Neural cell (in vitro differentiated cells): Measurements from ENCODE around the gene ZCCHC3. TPM values are rescaled to one million over a fixed set of nuclear protein-coding genes. Genes with fewer than 3 reads are reported as not detected.

Experiments used
- H2AFZ ChIP-seq: fragments of 200-600, 300-800 bp; sonication (generic), shearing (Covaris generic); 2 replicates; pipeline ENCODE4 v1.6.0; 2014; ENCODE audit warnings: low read depth, mild to moderate bottlenecking, antibody characterized with exemption, low read length, moderate library complexity
- H3F3A ChIP-seq: fragments of 200-600 bp; shearing (Covaris generic); 2 replicates; pipeline ENCODE4 v1.6.1; 2016; ENCODE audit warnings: mild to moderate bottlenecking, moderate library complexity, mixed read lengths, antibody characterized with exemption, low read length; ENCODE audit not compliant: insufficient read depth, poor library complexity, severe bottlenecking
- H3K27ac ChIP-seq: fragments of 200-600, 300-800 bp; sonication (generic), shearing (Covaris generic); 2 replicates; pipeline ENCODE4 v1.5.1; 2014; ENCODE audit warnings: mild to moderate bottlenecking, low read length, moderate library complexity
- H3K27me3 ChIP-seq: fragments of 300-800, 200-600 bp; sonication (generic), shearing (Covaris generic); 2 replicates; pipeline ENCODE4 v1.6.0; 2014; ENCODE audit warnings: mild to moderate bottlenecking, low read depth, low read length, moderate library complexity; ENCODE audit not compliant: insufficient read depth
- H3K36me3 ChIP-seq: fragments of 300-800, 200-600 bp; sonication (generic), shearing (Covaris generic); 2 replicates; pipeline ENCODE4 v1.5.1; 2014; ENCODE audit warnings: mild to moderate bottlenecking, antibody characterized with exemption, low read length, moderate library complexity; ENCODE audit not compliant: insufficient read depth
- H3K4me2 ChIP-seq: fragments of 300-800, 200-600 bp; sonication (generic), shearing (Covaris generic); 2 replicates; pipeline ENCODE4 v1.6.0; 2014; ENCODE audit warnings: mild to moderate bottlenecking, low read length
- H3K4me3 ChIP-seq: fragments of 300-800, 200-600 bp; sonication (generic), shearing (Covaris generic); 2 replicates; pipeline ENCODE4 v1.5.1; 2014; ENCODE audit warnings: mild to moderate bottlenecking, low read length, moderate library complexity
- H3K79me2 ChIP-seq: fragments of 200-600 bp; shearing (Covaris generic); replicated peaks from 2 replicates; pipeline ENCODE4 v1.6.0; 2014; ENCODE audit warnings: mild to moderate bottlenecking, low read length, moderate library complexity; ENCODE audit not compliant: insufficient read depth
- H3K9ac ChIP-seq: fragments of 300-800, 200-600 bp; sonication (generic), shearing (Covaris generic); 2 replicates; pipeline ENCODE4 v1.6.1; 2016; ENCODE audit warnings: mild to moderate bottlenecking, low read length, mixed read lengths
- H3K9me2 ChIP-seq: fragments of 200-600 bp; shearing (Covaris generic); 2 replicates; pipeline ENCODE4 v1.6.1; 2016; ENCODE audit warnings: mild to moderate bottlenecking, low read length, mixed read lengths; ENCODE audit not compliant: insufficient read depth
- H3K9me3 ChIP-seq: fragments of 200-600, 300-800 bp; sonication (generic), shearing (Covaris generic); 2 replicates; pipeline ENCODE4 v1.6.1; 2016; ENCODE audit warnings: mild to moderate bottlenecking, mixed run types, low read length, moderate library complexity, mixed read lengths
- H4K20me1 ChIP-seq: fragments of 200-600 bp; shearing (Covaris generic); 2 replicates; pipeline ENCODE4 v1.6.1; 2016; ENCODE audit warnings: mild to moderate bottlenecking, mixed run types; ENCODE audit not compliant: insufficient read depth
- EP300 ChIP-seq: fragments of 450-650 bp; conservative IDR thresholded peaks from 2 replicates; pipeline ENCODE4 v1.6.1; 2014; ENCODE audit warnings: antibody characterized with exemption, mild to moderate bottlenecking, moderate library complexity; ENCODE audit not compliant: poor library complexity, severe bottlenecking
- EZH2 ChIP-seq: fragments of 200-600, 300-800 bp; shearing (Covaris generic), sonication (generic); IDR thresholded peaks from 2 replicates; pipeline ENCODE4 v1.6.1; 2014; ENCODE audit warnings: antibody characterized with exemption, low read length, borderline replicate concordance, mild to moderate bottlenecking; ENCODE audit not compliant: insufficient read depth, poor library complexity, severe bottlenecking
- MXI1 ChIP-seq: fragments of 450-650 bp; conservative IDR thresholded peaks from 2 replicates; pipeline ENCODE4 v1.6.1; 2014; ENCODE audit warnings: antibody characterized with exemption, mild to moderate bottlenecking; ENCODE audit not compliant: poor library complexity, severe bottlenecking
- POLR2AphosphoS5 ChIP-seq: IDR thresholded peaks from 2 replicates; pipeline ENCODE4 v1.6.1; 2012
- RAD21 ChIP-seq: fragments of 450-650 bp; conservative IDR thresholded peaks from 2 replicates; pipeline ENCODE4 v1.6.1; 2014; ENCODE audit warnings: antibody characterized with exemption, mild to moderate bottlenecking, moderate library complexity
- SMC3 ChIP-seq: fragments of 450-650 bp; conservative IDR thresholded peaks from 2 replicates; pipeline ENCODE4 v1.6.1; 2014; ENCODE audit warnings: antibody characterized with exemption, mild to moderate bottlenecking, moderate library complexity; ENCODE audit not compliant: poor library complexity
- TAF1 ChIP-seq: IDR thresholded peaks from 2 replicates; pipeline ENCODE4 v1.6.1; 2012; ENCODE audit warnings: low read depth
- polyA plus RNA-seq: library from polyadenylated mRNA; depleted of rRNA; stranded (reverse); fragments of >200 nt; gene quantifications from 2 replicates; pipeline ENCODE4 v1.2.3, GENCODE V29; 2014
- TF ChIP-seq, protein P1 (sequence below): fragments of 450-650 bp; IDR thresholded peaks from 2 replicates; pipeline ENCODE4 v1.5.1; 2014; ENCODE audit warnings: antibody characterized with exemption, mild to moderate bottlenecking, moderate library complexity; ENCODE audit not compliant: poor library complexity, severe bottlenecking
- TF ChIP-seq, protein P2 (sequence below): IDR thresholded peaks from 2 replicates; pipeline ENCODE4 v1.6.1; 2012; ENCODE audit warnings: borderline replicate concordance

Gene ZCCHC3
- polyA plus RNA-seq, 1 donor from 2014 or later = 15.5 TPM

DNA sequence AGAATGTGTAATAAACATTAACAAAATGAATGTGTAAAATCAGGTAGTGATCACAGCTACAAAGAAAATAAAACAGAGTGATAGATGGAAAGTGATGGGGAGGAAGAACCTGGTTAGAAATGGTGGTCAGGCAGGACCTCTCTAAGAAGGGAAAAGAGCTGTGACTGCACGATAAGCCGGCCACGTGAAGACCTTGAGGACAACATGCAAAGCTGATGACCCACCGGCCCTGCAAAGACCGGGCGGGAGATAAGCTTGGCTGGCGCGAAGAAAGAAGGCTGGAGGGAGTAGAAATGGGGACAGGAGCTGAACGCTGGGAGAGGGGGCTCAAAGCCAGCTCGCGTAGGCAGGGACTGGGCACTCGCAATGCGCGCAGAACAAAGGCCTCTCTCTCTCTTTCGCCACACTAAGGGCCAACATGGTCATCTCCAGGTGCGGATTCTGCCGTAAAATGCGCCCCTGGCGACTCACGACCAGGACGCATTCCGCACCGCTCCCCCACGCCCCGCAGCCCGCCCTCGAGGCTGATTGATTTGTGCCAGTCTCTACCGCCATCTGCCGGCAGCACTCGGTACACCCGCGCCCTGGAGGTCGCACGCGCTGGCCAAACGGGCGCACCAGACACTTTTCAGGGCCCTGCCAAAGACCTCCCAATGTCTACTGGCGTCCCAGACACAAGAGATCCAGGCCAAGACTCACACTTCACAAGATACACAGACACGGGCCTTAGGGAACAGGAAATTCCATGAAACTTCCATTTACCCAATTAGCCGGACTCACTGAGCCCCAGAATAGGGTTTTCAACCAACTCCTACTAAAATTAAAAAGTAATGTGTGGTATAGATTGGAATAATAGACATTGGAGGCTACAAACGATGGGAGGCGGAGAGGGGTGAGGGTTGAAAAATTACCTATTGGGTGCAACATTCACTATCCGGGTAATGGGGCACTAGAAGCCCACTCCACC, 30.5 kb upstream of the ZCCHC3 start:
- H3K79me2 ChIP-seq = no peaks in the 10 kb centered on the region
- no peak overlapping the region for H3K27ac ChIP-seq
- H4K20me1 ChIP-seq = no peaks in the 10 kb centered on the region
- H3K27me3 ChIP-seq = no peaks in the 10 kb centered on the region
- H3K4me2 ChIP-seq = no peak overlapping the region
- H3F3A ChIP-seq = no peaks in the 10 kb centered on the region
- no peaks in the 10 kb centered on the region for H3K9me3 ChIP-seq
- H3K36me3 ChIP-seq = no peaks in the 10 kb centered on the region
- peak overlapping the region; percentile 62 for H3K4me3 ChIP-seq
- peak overlapping the region; percentile 54 for H3K9ac ChIP-seq
- no peaks in the 10 kb centered on the region for H3K9me2 ChIP-seq
- TF ChIP-seq SMC3 (peak; percentile 92), RAD21 (peak; percentile 92), EP300 (peak; percentile 56), POLR2AphosphoS5 (peak; percentile 59), TAF1 (no peak), MXI1 (peak; percentile 49)
- TF ChIP-seq, protein P1, sequence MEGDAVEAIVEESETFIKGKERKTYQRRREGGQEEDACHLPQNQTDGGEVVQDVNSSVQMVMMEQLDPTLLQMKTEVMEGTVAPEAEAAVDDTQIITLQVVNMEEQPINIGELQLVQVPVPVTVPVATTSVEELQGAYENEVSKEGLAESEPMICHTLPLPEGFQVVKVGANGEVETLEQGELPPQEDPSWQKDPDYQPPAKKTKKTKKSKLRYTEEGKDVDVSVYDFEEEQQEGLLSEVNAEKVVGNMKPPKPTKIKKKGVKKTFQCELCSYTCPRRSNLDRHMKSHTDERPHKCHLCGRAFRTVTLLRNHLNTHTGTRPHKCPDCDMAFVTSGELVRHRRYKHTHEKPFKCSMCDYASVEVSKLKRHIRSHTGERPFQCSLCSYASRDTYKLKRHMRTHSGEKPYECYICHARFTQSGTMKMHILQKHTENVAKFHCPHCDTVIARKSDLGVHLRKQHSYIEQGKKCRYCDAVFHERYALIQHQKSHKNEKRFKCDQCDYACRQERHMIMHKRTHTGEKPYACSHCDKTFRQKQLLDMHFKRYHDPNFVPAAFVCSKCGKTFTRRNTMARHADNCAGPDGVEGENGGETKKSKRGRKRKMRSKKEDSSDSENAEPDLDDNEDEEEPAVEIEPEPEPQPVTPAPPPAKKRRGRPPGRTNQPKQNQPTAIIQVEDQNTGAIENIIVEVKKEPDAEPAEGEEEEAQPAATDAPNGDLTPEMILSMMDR = peak; percentile 96
- TF ChIP-seq, protein P2, sequence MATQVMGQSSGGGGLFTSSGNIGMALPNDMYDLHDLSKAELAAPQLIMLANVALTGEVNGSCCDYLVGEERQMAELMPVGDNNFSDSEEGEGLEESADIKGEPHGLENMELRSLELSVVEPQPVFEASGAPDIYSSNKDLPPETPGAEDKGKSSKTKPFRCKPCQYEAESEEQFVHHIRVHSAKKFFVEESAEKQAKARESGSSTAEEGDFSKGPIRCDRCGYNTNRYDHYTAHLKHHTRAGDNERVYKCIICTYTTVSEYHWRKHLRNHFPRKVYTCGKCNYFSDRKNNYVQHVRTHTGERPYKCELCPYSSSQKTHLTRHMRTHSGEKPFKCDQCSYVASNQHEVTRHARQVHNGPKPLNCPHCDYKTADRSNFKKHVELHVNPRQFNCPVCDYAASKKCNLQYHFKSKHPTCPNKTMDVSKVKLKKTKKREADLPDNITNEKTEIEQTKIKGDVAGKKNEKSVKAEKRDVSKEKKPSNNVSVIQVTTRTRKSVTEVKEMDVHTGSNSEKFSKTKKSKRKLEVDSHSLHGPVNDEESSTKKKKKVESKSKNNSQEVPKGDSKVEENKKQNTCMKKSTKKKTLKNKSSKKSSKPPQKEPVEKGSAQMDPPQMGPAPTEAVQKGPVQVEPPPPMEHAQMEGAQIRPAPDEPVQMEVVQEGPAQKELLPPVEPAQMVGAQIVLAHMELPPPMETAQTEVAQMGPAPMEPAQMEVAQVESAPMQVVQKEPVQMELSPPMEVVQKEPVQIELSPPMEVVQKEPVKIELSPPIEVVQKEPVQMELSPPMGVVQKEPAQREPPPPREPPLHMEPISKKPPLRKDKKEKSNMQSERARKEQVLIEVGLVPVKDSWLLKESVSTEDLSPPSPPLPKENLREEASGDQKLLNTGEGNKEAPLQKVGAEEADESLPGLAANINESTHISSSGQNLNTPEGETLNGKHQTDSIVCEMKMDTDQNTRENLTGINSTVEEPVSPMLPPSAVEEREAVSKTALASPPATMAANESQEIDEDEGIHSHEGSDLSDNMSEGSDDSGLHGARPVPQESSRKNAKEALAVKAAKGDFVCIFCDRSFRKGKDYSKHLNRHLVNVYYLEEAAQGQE = no peak
- H2AFZ ChIP-seq = peak overlapping the region; percentile 77

DNA sequence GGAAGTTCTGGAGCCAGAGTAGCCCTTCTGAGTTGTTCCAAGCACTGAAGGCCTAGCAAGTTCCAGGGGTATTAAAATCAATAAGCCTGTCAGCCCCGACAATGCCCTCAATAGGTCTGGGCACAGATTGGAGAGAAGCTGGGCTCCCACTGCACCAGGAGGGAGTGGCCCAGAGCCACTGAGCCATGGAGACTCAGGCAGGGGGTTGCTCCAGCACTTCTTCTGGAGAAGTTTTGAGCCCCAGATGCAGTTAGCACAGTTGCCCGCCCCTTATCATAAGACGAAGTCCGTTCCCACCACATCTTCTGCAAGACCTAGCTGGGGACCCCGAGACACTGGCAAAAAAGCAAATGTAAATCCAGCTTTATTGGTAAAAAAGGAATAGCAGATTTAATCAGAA, 26.9 kb upstream of the ZCCHC3 start:
- Histone ChIP-seq H3K79me2 (no peaks in the 10 kb centered on the region), H3K4me2 (no peak overlapping the region), H4K20me1 (no peaks in the 10 kb centered on the region), H2AFZ (no peak overlapping the region), H3K27me3 (no peaks in the 10 kb centered on the region), H3K9ac (no peak overlapping the region), H3K9me2 (no peaks in the 10 kb centered on the region), H3K9me3 (no peaks in the 10 kb centered on the region), H3F3A (no peaks in the 10 kb centered on the region), H3K4me3 (no peak overlapping the region), H3K36me3 (no peaks in the 10 kb centered on the region), H3K27ac (no peak overlapping the region)
- TF ChIP-seq SMC3 (no peak), POLR2AphosphoS5 (no peak), RAD21 (no peak), EZH2 (no peak), EP300 (no peak)
- TF ChIP-seq, protein P1 = no peak
- TF ChIP-seq, protein P2 = no peak
